ENCODE measurements around the gene MBD6.

DNA sequence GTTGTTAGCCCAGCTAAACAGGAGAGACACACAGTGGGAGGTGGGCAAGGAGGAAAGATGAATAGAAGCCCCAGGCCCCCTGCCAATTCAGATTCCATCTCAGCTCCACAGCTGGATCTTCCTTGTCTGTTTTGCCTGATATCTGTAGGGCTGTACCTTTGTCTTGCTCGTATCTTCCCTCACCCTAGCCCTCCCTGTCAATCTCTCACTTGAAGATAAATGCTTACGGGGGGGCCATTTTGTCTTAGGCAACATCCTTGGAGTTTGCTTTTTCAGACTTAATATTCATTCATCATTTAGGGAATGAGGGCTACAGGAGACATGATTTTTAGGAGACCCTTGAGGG lies 29.7 kb downstream of the MBD6 start:
- TF ChIP-seq, protein P1, sequence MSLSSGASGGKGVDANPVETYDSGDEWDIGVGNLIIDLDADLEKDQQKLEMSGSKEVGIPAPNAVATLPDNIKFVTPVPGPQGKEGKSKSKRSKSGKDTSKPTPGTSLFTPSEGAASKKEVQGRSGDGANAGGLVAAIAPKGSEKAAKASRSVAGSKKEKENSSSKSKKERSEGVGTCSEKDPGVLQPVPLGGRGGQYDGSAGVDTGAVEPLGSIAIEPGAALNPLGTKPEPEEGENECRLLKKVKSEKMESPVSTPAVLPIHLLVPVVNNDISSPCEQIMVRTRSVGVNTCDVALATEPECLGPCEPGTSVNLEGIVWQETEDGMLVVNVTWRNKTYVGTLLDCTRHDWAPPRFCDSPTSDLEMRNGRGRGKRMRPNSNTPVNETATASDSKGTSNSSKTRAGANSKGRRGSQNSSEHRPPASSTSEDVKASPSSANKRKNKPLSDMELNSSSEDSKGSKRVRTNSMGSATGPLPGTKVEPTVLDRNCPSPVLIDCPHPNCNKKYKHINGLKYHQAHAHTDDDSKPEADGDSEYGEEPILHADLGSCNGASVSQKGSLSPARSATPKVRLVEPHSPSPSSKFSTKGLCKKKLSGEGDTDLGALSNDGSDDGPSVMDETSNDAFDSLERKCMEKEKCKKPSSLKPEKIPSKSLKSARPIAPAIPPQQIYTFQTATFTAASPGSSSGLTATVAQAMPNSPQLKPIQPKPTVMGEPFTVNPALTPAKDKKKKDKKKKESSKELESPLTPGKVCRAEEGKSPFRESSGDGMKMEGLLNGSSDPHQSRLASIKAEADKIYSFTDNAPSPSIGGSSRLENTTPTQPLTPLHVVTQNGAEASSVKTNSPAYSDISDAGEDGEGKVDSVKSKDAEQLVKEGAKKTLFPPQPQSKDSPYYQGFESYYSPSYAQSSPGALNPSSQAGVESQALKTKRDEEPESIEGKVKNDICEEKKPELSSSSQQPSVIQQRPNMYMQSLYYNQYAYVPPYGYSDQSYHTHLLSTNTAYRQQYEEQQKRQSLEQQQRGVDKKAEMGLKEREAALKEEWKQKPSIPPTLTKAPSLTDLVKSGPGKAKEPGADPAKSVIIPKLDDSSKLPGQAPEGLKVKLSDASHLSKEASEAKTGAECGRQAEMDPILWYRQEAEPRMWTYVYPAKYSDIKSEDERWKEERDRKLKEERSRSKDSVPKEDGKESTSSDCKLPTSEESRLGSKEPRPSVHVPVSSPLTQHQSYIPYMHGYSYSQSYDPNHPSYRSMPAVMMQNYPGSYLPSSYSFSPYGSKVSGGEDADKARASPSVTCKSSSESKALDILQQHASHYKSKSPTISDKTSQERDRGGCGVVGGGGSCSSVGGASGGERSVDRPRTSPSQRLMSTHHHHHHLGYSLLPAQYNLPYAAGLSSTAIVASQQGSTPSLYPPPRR (CRISPR knock-in tag; IDR thresholded peaks at IDR 0.05; ENCODE audit: borderline replicate concordance), result no peak
- TF ChIP-seq CAMTA2 (CRISPR knock-in tag; IDR thresholded peaks at IDR 0.05; ENCODE audit: borderline replicate concordance) (no peak), ARID2 (CRISPR knock-in tag; IDR thresholded peaks at IDR 0.05; ENCODE audit: borderline replicate concordance) (no peak), POLR2AphosphoS5 (IDR thresholded peaks at IDR 0.05; ENCODE audit: low read depth, low read length) (no peak), KLF13 (CRISPR knock-in tag; IDR thresholded peaks at IDR 0.05) (no peak)
- TF ChIP-seq, protein P2, sequence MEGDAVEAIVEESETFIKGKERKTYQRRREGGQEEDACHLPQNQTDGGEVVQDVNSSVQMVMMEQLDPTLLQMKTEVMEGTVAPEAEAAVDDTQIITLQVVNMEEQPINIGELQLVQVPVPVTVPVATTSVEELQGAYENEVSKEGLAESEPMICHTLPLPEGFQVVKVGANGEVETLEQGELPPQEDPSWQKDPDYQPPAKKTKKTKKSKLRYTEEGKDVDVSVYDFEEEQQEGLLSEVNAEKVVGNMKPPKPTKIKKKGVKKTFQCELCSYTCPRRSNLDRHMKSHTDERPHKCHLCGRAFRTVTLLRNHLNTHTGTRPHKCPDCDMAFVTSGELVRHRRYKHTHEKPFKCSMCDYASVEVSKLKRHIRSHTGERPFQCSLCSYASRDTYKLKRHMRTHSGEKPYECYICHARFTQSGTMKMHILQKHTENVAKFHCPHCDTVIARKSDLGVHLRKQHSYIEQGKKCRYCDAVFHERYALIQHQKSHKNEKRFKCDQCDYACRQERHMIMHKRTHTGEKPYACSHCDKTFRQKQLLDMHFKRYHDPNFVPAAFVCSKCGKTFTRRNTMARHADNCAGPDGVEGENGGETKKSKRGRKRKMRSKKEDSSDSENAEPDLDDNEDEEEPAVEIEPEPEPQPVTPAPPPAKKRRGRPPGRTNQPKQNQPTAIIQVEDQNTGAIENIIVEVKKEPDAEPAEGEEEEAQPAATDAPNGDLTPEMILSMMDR (CRISPR knock-in tag; IDR thresholded peaks at IDR 0.05), result no peak
- TF ChIP-seq, protein P3, sequence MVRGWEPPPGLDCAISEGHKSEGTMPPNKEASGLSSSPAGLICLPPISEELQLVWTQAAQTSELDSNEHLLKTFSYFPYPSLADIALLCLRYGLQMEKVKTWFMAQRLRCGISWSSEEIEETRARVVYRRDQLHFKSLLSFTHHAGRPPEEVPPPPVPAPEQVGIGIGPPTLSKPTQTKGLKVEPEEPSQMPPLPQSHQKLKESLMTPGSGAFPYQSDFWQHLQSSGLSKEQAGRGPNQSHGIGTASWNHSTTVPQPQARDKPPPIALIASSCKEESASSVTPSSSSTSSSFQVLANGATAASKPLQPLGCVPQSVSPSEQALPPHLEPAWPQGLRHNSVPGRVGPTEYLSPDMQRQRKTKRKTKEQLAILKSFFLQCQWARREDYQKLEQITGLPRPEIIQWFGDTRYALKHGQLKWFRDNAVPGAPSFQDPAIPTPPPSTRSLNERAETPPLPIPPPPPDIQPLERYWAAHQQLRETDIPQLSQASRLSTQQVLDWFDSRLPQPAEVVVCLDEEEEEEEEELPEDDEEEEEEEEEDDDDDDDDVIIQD (CRISPR knock-in tag; IDR thresholded peaks at IDR 0.05; ENCODE audit: low read depth), result no peak

Data from HepG2 (cell line).